ENCODE data around the gene C10orf105.
A peak's percentile ranks its signal among the peaks of the same experiment; 100 is the strongest.

Gene C10orf105

DNA sequence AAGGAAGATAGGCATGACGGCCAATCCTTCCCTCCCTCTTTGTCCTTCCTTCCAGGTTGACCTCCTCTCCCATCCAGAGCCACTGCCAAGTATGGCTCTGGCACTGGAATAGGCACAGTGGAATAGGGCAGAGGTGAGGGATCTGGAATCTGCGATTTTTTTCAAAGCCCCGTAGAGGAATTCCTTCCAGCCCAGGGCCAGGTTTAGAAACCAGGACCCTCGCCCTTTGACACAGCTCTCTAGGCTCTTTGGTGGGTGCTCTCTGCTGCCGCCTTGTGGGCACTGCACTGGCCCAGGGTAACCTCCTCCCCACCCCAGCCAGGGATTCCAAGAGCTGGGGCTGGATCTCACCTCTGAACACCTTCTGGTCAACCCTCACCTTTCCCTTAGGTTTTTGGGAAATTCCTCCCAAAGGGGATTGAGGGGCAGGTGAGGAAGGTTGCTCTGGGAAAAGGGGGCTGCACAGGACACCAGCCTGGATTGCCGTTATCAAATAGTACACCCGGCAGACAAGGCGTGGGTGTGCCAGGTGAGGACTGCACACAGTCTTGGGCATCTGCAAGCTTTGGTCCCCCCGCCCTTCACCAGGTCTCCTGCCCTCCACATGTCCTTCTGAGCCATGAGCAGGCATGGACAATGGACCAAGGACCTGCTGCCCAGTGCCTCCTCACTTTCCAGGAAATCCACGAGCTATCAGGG lies 22.8 kb downstream of the C10orf105 start:
- peak; percentile 32 for DNase-seq

DNA sequence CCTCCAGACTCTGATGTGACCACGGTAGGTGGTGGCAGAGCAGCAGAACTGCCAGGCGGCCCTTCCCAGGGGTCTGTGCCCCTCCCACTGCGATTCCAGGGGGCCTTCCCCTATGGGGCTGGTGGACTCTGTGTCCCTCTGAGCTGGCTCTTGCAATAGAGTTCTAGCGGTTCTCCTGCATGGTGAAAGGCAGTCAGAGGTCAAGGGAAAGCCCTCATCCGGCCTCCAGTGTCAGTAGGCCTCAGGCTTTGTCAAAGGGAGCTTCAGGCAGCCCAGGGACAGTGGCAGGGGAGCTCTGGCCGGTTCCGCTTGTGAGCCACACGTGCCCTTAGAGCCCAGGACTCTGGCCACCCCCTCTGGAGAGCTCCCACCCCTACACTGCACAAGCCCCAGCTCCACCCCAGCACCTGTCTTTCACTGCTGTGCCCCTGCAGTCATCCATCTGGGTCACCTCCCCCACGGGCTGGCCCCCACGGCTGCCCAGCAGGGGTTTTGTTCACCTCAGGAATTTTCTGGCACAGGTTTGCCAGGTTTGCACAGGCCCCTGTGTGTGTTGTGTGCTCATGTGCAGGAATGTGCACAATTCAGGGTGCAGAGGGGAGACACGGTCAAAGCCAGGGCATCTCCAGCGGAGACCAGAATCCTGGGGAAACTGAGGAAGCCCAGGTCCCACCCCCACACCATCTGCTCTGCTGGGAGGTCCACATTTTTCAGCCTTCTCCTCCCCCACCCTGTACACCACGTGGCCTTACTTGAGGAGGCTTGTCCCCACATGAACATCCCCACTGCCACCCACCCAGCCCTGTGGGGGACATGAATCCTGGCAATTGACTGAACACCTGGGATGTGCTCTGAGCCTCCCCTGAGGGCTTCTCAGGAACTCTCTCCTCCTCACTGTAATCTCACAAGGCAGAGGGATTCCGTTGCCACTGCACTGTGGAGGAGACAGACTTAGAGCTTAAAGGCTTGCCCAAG lies 23.8 kb downstream of the C10orf105 start:
- no peak for DNase-seq

DNA sequence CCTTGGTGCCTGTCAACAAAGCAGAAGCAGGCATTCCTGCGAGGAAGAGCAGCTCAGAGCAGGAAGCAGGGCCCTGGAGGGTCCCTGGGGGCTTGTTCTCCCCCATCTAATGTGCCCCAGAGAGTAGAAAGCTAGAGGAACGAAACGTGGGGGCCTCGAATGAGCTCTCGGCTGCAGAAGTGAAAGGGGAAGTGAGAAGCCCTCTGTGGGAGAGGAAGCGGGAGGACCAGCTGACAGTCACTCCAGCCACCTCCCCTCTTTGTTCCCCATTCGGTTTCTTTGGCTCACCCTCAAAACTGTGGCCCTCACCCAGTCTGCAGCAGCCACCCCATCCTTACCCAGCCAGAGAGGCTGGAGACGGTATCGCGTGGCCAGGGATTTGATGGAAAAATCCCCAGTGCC lies 25.0 kb downstream of the C10orf105 start:
- no peak for DNase-seq

DNA sequence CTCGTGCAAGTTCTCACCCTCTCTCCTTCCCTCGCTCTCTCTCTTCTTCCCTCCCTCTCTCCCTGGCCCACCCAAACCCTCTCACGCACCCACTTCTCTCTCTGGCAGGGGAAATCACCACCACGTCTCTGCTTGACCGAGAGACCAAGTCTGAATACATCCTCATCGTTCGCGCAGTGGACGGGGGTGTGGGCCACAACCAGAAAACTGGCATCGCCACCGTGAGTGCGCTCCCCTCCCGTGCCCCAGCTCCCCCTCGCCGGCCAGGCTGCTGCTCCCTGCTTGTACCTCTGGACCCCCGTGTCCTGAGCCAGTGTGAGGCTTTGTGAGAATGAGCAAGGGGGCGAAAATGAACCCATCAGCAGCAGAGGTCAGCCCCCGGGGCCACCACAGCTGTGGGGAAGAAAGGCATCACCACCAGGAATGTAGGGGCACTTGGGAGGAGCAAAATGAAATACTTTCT lies 25.5 kb downstream of the C10orf105 start:
- DNase-seq, result no peak

DNA sequence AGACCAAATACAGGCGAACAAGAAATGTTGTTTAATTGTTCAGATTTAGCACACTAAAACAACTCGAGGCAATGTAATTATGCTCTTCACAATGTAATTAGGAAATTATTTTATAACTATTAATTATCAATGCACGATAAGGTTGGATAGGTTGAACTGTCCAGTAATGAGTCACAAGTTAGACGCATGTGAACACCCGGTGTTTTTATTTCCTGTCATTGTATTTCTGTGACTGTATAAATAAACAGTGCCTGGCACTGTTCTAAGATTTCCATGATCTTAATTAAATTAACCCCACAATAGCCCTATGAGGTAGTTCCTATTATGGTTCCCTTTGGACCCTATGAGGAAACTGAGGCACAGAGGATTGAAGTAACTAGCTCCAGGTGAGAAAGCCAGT lies 26.2 kb downstream of the C10orf105 start:
- DNase-seq, result no peak

DNA sequence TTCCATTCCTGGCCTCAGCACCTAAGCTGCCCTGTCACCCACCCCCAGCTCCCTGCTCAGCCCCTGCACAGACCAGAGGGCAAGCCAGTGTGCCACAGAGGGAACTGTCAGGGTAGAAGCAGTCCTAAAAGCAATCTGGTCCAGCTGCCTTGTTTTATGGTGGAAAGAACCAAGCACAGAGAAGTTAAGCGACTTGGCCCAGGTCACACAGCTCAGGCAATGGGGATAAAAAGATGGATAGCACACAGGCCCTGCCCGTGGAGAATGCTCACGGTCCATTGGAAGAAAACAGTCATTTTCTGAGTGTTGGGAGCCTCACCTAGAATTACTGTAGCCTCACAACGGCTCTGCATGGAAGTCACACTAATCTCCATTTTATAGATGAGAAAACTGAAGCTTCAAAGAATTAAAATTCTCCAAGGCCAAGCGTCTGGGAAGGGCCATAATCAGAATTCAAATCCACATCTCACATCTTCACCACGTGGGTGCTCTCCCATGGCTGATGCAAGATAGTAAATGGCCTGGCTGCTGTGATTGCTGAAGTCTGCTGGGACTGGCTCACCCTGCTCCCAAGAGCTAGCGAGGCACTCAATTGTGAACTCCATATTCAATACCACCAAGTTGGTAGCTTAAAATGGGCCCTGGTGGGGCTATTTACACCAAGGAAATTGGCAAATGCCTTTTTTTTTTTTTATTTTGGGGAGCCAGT lies 26.8 kb downstream of the C10orf105 start:
- no peak for DNase-seq

DNA sequence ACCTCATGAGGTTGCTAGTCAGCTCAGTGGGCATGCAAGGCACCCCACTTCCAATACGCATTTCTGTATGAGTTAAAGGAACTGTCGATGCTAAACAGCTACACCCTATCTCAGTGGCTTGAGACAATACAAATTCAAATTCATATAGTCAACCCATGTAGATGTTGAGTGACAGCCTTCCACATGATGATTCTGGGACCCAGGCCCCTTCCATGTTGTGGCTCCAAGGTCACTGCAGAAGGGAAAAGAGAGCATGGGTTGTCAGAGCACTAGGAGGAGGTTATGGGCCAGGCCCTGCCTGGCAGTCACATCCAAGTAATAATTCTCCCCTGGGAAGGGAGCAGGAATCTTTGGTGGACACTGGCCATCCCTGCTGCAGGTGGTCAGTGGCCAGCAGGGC lies 28.2 kb downstream of the C10orf105 start:
- no peak for DNase-seq

DNA sequence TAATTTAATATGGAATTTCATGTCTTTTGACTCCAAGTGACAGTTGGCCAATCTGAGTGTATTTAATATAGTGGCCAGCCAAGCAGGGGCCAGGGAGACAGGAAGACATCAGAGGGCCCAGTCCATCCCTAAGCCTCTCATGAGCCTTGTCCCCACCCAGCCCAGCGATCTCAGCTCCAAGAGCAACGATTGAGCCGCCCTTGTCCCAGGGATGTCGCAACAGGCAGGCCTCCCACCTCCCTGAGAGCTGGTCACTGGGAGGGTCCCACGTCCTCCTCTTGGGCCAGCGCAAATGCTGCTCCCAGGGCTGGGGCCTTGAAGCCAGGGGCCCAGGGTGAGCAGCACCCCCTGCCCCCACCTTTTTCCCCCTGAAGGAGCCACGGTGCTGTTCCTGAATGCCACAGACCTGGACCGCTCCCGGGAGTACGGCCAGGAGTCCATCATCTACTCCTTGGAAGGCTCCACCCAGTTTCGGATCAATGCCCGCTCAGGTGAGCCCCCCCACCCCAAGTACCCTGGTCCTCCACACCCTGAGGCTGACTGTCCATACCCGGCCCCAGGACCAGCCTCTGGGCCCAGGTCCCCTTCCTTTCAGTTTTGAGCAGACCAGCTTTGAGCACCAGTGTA lies 29.4 kb downstream of the C10orf105 start:
- DNase-seq, result no peak

DNA sequence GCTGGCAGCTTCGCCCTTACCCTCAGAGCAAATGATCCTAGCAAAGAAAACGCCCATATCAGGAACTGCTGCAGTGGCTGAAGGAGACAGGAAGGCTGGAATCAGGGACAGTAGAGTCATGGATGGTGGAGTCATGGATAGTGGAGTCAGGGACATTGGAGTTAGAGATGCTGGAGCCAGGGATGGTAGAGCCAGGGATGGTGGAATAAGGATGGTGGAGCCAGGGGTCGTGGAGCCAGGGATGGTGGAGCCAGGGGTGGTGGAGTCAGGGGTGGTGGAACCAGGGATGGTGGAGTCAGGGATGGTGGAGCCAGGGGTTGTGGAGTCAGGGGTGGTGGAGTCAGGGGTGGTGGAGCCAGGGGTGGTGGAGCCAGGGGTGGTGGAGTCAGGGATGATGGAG lies 31.3 kb downstream of the C10orf105 start:
- DNase-seq, result no peak

DNA sequence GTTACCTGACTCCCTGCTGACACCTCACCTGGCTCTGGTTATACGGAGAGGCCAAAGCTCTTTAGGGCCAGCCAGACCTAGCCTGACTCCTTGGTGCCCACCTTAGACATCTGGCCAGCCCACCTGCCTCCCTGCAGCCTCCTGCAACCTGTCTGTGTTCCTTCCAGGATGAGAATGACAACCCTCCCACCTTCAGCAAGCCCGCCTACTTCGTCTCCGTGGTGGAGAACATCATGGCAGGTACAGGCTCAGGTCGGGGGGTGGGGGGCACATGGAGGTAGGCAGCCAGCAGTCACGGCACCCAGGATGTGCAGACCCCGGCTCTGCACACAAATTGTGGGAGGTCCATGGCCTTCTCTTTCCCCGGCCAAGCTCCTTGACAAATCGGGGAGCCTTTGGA lies 32.1 kb downstream of the C10orf105 start:
- DNase-seq, result no peak

DNA sequence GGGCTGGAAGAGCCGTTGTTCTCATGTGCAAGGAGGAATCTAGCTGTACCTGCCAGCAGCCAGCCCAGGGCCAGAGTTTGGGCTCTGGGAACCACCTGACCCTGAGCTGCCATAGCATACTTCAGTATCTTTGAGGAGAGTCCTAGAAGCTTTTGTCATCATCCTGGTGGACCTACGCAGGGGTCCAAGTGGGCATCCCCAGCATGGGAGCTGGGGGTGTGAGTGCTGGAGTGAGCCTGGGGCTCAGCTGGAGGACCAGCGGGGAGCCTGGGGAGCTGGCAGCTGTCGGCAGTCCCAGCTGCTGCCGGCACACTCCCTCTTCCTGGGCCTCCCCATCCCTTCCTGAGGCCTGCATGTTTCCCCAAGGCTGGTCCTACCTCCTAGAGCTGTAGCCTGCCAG lies 32.5 kb downstream of the C10orf105 start:
- no peak for DNase-seq

DNA sequence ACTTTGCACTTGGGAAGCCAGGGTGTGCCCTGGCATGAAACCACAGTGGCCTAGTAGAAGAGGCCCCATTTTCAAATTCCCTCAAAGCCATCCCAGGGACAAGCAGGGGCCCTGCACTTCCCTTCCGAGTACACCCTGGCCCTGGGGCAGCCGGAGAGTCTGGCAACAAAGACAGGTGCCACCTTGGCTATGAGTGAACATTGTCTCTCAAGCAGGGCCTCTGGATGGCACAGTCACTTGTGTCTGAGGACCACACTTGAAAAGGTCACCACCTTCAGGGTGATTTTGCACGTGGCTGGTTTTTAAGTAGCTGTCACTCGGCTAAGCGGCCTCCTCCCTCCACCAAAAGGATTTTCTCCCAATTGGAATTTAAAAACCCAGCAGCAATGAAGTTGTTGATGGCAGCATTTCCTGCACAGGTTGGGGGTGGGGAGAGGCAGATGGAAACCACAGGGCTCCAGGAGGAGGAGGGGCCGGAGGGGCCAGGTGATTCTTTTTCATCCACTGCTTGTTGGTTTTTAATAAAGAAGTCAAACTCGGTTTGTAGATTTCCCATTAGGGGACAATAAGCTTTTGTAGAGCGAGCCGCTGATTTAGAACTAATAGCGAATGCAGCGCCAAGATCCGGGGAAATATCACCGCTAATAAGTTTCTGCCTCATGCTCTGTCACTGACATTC lies 33.9 kb downstream of the C10orf105 start:
- peak; percentile 26 for DNase-seq

DNA sequence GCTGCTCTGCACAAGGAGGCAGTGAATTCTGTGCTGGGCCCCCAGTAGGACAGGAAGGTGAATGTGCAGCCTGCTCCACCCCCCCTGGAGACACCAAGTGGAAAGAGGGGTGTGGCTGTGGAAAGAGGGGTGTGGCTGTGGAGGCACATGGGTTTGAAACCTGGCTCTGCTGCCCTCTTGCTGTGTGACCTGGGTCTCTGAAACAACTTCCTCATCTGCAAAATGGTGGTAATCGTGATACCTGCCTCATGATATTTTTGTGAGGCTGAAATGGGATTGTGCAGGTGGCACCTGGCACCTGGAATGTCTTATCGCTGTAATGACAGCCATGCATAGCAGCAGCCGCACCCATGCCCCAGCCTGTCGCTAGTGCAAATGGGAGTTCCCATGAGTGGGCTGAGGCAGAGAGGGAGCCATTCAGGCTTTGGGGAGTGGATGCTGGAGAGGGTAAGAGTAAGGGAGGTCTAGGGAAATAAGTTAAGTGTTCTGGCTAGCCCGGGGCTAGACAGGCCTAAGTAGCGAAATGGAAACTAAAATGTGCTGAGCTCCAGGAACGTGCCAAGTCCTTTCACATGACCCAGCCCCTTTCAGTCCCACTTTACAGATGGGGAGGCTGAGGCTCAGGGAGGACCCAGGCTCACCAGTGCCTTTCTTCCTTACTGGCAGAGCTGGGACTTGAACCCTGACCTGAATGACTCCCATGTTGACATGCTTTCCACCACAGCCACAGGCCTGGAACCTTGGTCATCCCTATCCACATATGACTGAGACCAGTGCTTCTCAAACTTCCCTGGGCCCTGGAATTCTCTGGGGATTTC lies 35.0 kb downstream of the C10orf105 start:
- no peak for DNase-seq

DNA sequence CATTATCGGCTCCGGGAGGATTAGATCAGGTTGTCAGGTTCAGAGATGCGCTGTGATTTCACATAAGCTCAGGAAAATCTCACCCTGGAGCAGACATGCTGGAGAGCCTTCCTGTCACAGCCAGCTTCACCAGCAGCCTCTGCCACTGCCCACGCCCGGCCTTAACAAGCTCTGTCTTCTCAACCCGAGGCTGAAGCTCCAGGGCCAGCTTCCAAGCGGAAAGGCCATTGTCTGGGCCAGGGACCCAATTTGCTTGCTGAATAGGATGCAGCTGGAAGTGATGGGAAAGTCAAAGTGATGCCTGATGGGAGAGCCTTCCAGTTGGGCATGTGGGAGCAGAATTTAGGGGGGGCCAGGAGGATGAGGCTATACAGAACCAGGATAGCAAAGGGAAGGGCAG lies 36.3 kb downstream of the C10orf105 start:
- DNase-seq, result no peak

DNA sequence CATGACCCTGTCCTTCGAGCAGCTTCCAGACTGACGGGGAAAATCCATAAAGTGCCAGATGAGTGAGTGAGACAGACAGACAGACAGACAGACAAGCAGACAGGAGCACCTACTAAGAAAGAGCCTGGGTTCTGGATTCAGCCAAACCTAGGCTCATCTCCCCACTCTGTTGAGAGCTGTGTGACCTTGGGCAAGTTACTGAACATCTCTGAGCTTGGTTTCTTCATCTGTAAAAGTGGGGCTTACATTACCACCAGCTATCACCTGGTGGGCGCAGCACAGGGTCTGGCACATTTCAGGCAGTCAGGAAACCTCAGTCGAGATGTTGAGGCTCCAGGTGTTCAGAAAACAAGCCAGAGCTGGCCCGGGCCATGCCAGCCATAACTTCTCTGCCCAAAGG lies 37.6 kb downstream of the C10orf105 start:
- no peak for DNase-seq

DNA sequence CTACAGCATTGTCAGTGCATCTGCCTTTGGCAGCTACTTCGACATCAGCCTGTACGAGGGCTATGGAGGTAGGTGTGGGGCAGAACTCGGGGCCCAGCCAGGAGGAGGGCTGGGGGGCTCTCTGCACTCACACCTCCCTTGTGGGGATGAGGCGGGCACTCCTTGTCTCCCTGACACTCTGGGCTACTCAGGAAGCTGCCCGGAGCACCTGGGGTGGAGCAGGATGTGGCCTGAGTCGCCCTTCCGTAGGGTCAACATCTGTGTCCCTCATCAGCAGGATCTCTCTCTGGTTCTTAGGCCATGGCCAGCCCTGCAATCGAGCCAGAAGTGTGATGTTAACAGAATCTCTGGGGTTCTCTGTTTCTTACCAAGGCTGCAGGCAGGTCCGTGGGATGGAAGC lies 40.2 kb downstream of the C10orf105 start:
- DNase-seq, result no peak

DNA sequence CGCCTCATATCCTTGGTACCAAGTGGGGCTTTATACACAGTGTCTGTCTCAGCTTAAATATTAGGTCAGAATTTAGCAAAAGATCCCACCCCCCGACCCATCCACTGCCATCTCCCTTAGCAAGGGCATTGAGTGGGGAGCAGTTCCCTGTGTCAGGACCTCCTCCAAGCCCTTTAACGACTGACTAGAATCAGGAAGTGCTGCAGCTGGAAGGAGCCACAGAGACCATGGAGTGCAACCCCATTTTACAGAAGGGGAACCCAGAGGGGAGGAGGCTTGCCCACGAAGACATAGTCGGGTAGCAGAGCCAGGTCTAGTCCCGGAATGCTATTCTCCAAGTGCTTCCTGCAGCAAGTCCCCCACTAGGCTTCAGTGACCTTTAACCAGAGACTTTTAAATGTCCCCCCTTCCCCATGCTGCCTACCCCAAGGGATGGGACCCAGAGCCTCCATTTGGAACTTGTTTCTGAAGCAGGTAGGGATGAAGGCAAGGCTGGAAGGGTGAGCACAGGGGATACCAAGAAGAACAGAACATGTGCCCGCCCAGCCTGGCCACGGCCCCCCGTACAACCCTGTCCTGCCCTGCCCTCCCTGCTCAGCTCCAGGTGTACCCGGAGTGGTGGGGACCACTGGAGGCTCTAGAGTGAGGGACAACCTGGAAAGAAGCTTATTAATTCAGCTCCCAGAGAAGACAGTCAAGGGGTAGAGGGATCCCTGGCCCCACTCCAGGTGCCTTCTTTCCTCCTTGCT lies 41.3 kb downstream of the C10orf105 start:
- no peak for DNase-seq

DNA sequence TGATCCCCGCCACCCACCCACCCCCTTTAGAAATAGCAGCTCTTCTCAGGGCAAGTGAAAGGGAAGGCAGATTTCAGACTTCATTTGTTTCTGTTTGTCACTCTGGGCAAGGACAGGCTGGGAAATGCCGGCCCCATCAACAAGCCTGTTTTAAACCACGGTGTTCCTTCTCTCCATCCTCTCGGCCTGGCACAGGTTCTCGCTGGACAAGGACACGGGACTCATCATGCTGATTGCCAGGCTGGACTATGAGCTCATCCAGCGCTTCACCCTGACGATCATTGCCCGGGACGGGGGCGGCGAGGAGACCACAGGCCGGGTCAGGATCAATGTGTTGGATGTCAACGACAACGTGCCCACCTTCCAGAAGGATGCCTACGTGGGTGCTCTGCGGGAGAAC lies 42.3 kb downstream of the C10orf105 start:
- DNase-seq, result no peak

DNA sequence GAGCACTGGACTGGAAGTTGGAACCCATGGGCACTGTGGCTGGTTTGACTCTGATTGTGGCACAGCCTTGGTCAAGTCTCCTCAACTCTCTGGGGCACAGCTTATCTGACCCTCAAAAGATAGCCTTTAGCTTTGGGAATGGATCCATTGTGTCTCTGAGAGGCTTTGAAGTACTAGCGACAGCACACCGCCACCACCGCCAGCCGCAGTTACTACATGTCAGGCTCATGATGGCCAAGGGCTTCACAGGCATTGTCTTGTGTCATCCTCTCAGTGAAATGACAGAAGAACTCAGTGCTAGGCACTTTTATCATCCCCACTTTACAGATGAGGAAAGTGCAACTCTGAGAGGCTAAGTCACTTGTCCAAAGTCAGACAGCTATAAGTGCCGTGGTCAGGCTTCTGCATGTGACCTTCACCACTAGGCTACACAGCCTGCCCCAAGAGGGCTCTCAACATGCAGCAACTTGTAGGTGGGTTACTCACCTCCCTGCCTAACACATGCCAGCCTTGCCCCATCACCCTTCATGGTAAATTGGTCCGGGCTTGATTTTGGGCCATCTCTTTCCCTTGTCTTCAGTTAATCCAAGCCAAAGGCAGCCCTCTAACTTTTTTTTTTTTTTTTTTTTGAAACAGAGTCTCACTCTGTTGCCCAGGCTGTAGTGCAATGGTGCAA lies 44.1 kb downstream of the C10orf105 start:
- DNase-seq, result no peak

Data from NCI-H510A treated with DMSO at 0.1 percent for 48 hours (cell line).